GM10847 (cell line): ENCODE data around the gene PTPRD.

ENCODE experiments used
- POLR2A ChIP-seq: IDR thresholded peaks from 2 replicates; pipeline ENCODE4 v1.6.1; 2011; ENCODE audit not compliant: insufficient read length; ENCODE audit errors: extremely low read depth

PTPRD gene

GRCh38 chr9:8430945-8431344 lies 2181.9 kb downstream of the PTPRD start:
- TF ChIP-seq POLR2A, result no peak

- no peak for TF ChIP-seq POLR2A
These were observed 2183.0 kb downstream of the PTPRD start for GRCh38 chr9:8429768-8430167.

GRCh38 chr9:8429157-8429556 lies 2183.6 kb downstream of the PTPRD start:
- TF ChIP-seq POLR2A, result no peak

GRCh38 chr9:8428389-8428788 lies 2184.4 kb downstream of the PTPRD start:
- TF ChIP-seq POLR2A, result no peak

- TF ChIP-seq POLR2A, result no peak
These were observed 2187.9 kb downstream of the PTPRD start for GRCh38 chr9:8424786-8425410.

GRCh38 chr9:8420416-8420815 lies 2192.4 kb downstream of the PTPRD start:
- no peak for TF ChIP-seq POLR2A

- no peak for TF ChIP-seq POLR2A
These were observed 2193.1 kb downstream of the PTPRD start for GRCh38 chr9:8419596-8420275.

- no peak for TF ChIP-seq POLR2A
These were observed 2195.5 kb downstream of the PTPRD start for GRCh38 chr9:8417341-8417740.

- no peak for TF ChIP-seq POLR2A
These were observed 2200.5 kb downstream of the PTPRD start for GRCh38 chr9:8412327-8412726.

- no peak for TF ChIP-seq POLR2A
These were observed 2204.1 kb downstream of the PTPRD start for GRCh38 chr9:8408575-8409190.

- no peak for TF ChIP-seq POLR2A
These were observed 2210.7 kb downstream of the PTPRD start for GRCh38 chr9:8401961-8402705.

GRCh38 chr9:8400378-8400777 lies 2212.4 kb downstream of the PTPRD start:
- no peak for TF ChIP-seq POLR2A

- TF ChIP-seq POLR2A, result no peak
These were observed 2217.8 kb downstream of the PTPRD start for GRCh38 chr9:8395022-8395421.

GRCh38 chr9:8394341-8394740 lies 2218.5 kb downstream of the PTPRD start:
- no peak for TF ChIP-seq POLR2A

GRCh38 chr9:8392866-8393265 lies 2219.9 kb downstream of the PTPRD start:
- TF ChIP-seq POLR2A, result no peak

GRCh38 chr9:8391566-8391965 lies 2221.2 kb downstream of the PTPRD start:
- TF ChIP-seq POLR2A, result no peak
